Fibroblast of skin of left biceps (primary cell): ENCODE measurements around the gene PPIP5K1.

Experiments
- DNase-seq, 2 experiments: peaks; one replicate each; pipeline ENCODE4 v3.0.0-alpha.2; 2013; ENCODE audit warnings: low read depth in 2 of 2

PPIP5K1 gene

GRCh38 chr15:43488790-43489189 lies 101.2 kb downstream of the PPIP5K1 start:
- no peak for DNase-seq

GRCh38 chr15:43487271-43487895 lies 102.6 kb downstream of the PPIP5K1 start:
- no peak for DNase-seq

GRCh38 chr15:43484455-43484854 lies 105.6 kb downstream of the PPIP5K1 start:
- no peak for DNase-seq
